Esophagus (tissue), 2 donors: ENCODE measurements around the gene CATSPERZ. TPM values are rescaled to one million over a fixed set of nuclear protein-coding genes. Genes with fewer than 3 reads are reported as not detected.
A peak's percentile ranks its signal among the peaks of the same experiment; 100 is the strongest.
"Not testable (repeated sequence)": the region's sequence is repeated elsewhere in the genome, so short reads cannot be mapped to it uniquely, and the experiment has no call there.

Source experiments
- H3K27ac ChIP-seq, 2 donors: one replicate each; pipeline ENCODE4 v1.5.1; 2013; ENCODE audit warnings: low read depth in 2 of 2, mild to moderate bottlenecking in 2 of 2, inconsistent platforms in 1 of 2, low read length in 1 of 2, moderate library complexity in 1 of 2
- H3K27me3 ChIP-seq, 2 donors: one replicate each; pipeline ENCODE4 v1.6.1; 2013; ENCODE audit warnings: low read length in 2 of 2, control low read depth in 1 of 2, mild to moderate bottlenecking in 1 of 2; ENCODE audit not compliant: insufficient read depth in 2 of 2, control insufficient read depth in 1 of 2
- H3K36me3 ChIP-seq, 2 donors: one replicate each; pipeline ENCODE4 v1.6.1; 2013; ENCODE audit warnings: low read length in 1 of 2; ENCODE audit not compliant: control insufficient read depth in 2 of 2, insufficient read depth in 2 of 2
- H3K4me1 ChIP-seq, 2 donors: one replicate each; pipeline ENCODE4 v1.6.1; 2013; ENCODE audit warnings: low read length in 1 of 2; ENCODE audit not compliant: control insufficient read depth in 2 of 2, insufficient read depth in 2 of 2
- H3K4me3 ChIP-seq, 2 donors: one replicate each; pipeline ENCODE4 v1.5.1; 2013; ENCODE audit warnings: low read length in 2 of 2, mild to moderate bottlenecking in 2 of 2, low read depth in 1 of 2, moderate library complexity in 1 of 2
- H3K9me3 ChIP-seq, 2 donors: one replicate each; pipeline ENCODE4 v1.6.1; 2013; ENCODE audit warnings: mild to moderate bottlenecking in 2 of 2, low read depth in 1 of 2, low read length in 1 of 2, moderate library complexity in 1 of 2; ENCODE audit not compliant: control insufficient read depth in 2 of 2, insufficient read depth in 1 of 2
- WGBS, 2 donors: extraction: QIAGEN DNeasy Blood & Tissue Kit; methylation state at CpG; one replicate each; pipeline ENCODE4 v1.1.7; 2013; 5-methylcytosine and 5-hydroxymethylcytosine counted together
- polyA plus RNA-seq, 2 donors: library from polyadenylated mRNA; stranded (reverse); fragments of 200-250 nt; gene quantifications; one replicate each; pipeline ENCODE4 v1.2.3, GENCODE V29; 2013
- donor health status: healthy with polysubstance abuse.
- donor health status: Bipolar disorder and iron deficiency.

The CATSPERZ gene
- polyA plus RNA-seq, 2 donors, result 0.37 to 0.39 TPM

DNA sequence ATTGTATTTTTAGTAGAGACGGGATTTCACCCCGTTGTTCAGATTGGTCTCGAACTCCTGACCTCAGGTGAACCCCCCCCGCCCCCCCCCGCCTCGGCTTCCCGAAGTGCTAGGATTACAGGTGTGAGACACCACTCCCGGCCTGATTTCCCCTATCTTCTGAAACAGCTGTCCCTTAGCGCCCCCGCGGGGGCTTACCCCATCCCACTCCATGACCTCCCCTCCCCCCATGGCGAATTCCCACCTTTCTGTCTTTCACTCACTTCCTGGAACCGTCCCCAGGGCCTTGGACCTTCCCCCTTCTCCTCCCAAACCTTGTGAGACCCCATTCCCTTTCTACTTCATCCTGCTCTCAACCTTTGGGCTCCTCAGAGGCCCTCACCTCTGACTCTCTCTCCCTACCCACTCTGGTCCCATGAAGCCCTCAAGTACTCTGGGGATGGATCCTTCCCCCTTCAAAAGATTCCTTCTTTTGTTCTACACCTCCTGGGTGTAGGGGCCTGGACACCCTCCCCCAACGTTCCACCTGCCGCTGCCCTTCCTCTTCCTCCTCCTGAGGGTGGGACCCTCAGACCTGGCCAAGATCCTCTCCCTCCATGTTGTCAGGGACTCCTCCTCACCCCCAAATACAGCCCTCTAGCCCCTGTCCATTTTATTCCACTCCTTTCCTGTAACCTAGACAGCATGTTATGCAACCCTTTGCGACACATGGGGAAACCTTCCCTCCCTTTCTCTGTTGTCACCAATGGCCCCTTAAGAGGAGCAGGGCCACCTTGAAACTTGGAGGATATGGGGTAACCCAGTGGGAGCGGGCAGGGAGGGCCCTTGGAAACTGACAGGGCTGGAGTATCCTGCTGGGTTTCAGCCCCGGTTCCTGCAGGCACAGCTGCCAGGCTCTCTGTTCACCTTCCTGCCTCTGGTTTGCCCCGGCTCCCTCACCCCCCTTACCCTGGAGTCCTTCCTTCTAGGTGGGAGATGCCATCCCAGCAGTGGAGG is 18.9 kb downstream of the CATSPERZ start:
- peaks cover 0 to 27% of the 10 kb centered on the region in 2 donors for H3K4me1 ChIP-seq
- H3K27me3 ChIP-seq, result no peaks in the 10 kb centered on the region
- H3K9me3 ChIP-seq, result no peaks in the 10 kb centered on the region
- peak overlapping the region; percentile 84 to 99 for H3K27ac ChIP-seq
- H3K4me3 ChIP-seq, result peak overlapping the region; percentile 62 to 72
- H3K36me3 ChIP-seq, result peaks cover 0 to 30% of the 10 kb centered on the region in 2 donors
- WGBS, 2 donors, result 19 to 21% methylated on average over 19 of the region's 19 CpGs

DNA sequence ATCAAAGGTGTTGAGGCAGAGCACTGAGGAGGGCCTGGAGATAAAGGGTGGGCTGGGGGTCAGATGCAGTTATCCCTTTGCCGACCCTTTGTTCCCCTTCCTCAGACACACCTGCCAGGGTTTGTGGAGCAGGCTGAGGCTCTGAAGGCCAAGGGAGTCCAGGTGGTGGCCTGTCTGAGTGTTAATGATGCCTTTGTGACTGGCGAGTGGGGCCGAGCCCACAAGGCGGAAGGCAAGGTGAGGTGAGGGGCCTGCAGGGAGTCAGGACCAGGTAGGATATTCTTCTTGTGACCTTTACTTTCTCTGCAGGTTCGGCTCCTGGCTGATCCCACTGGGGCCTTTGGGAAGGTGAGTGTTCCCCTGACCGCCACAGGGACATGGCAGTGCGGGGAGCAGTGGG is 20.4 kb downstream of the CATSPERZ start:
- peaks cover 0 to 26% of the 10 kb centered on the region in 2 donors for H3K4me1 ChIP-seq

DNA sequence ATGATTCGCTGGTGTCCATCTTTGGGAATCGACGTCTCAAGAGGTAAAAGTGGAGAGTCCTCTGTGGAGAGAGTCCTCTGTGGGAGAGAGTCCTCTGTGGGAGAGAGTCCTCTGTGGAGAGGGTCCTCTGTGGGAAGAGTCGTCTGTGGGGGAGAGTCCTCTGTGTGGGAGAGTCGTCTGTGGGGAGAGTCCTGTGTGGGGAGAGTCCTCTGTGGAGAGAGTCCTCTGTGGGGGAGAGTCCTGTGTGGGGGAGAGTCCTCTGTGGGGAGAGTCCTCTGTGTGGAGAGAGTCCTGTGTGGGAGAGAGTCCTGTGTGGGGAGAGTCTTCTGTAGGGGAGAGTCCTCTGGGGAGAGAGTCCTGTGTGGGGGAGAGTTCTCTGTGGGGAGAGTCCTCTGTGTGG is 20.9 kb downstream of the CATSPERZ start:
- no peaks in the 10 kb centered on the region for H3K27me3 ChIP-seq
- peaks cover 0 to 26% of the 10 kb centered on the region in 2 donors for H3K4me1 ChIP-seq
- WGBS, 2 donors, result 59 to 63% methylated on average over 5 of the region's 5 CpGs
- no peaks in the 10 kb centered on the region for H3K9me3 ChIP-seq
- peak overlapping the region; percentile 88 to 93 for H3K27ac ChIP-seq
- peaks cover 0 to 18% of the 10 kb centered on the region in 2 donors for H3K36me3 ChIP-seq
- H3K4me3 ChIP-seq, result no peak overlapping the region

More for the DNA sequence above, 20.4 kb downstream of the CATSPERZ start:
- WGBS, 2 donors, result 87 to 91% methylated on average over 7 of the region's 7 CpGs
- no peak overlapping the region for H3K4me3 ChIP-seq
- peak overlapping the region; percentile 88 to 93 for H3K27ac ChIP-seq
- H3K27me3 ChIP-seq, result no peaks in the 10 kb centered on the region
- H3K36me3 ChIP-seq, result peaks cover 0 to 20% of the 10 kb centered on the region in 2 donors
- no peaks in the 10 kb centered on the region for H3K9me3 ChIP-seq

DNA sequence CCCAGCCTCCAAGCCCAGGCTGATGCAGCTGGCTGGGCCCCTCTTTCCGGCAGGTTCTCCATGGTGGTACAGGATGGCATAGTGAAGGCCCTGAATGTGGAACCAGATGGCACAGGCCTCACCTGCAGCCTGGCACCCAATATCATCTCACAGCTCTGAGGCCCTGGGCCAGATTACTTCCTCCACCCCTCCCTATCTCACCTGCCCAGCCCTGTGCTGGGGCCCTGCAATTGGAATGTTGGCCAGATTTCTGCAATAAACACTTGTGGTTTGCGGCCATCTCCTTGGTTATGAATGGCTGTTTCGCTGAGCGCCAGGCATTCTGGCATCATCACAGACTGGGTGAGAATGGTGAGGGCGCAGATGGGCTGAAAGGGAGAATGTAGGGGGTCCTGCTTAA is 21.4 kb downstream of the CATSPERZ start:
- Histone ChIP-seq H3K27ac (peak overlapping the region; percentile 88 to 93), H3K27me3 (no peaks in the 10 kb centered on the region)
- 47 to 52% methylated on average over 5 of the region's 5 CpGs for WGBS, 2 donors

DNA sequence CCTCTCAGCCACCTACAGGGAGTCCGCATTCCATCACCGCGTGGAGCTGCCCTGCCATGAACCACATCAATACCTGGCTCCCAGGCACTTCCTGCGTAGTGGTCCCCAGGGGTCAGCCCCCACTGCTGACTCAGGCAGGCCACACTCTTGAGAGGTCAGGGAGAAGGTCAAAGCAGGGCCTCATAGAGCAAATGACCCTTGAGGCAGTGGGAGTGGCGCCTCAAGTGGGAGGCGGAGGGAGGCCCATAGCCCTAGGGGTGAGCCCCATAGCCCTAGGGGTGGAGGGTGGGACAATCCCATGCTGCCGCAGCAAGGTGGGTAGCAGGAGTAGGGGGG is 22.7 kb downstream of the CATSPERZ start:
- WGBS, 2 donors, result 66 to 77% methylated on average over 7 of the region's 7 CpGs
- Histone ChIP-seq H3K4me3 (no peak overlapping the region), H3K27me3 (no peaks in the 10 kb centered on the region), H3K9me3 (no peaks in the 10 kb centered on the region), H3K36me3 (peaks cover 0 to 14% of the 10 kb centered on the region in 2 donors), H3K27ac (no peak overlapping the region), H3K4me1 (peaks cover 0 to 26% of the 10 kb centered on the region in 2 donors)

More for the DNA sequence above, 21.4 kb downstream of the CATSPERZ start:
- H3K9me3 ChIP-seq, result no peaks in the 10 kb centered on the region
- H3K4me1 ChIP-seq, result peaks cover 0 to 26% of the 10 kb centered on the region in 2 donors
- peaks cover 0 to 14% of the 10 kb centered on the region in 2 donors for H3K36me3 ChIP-seq
- H3K4me3 ChIP-seq, result no peak overlapping the region

DNA sequence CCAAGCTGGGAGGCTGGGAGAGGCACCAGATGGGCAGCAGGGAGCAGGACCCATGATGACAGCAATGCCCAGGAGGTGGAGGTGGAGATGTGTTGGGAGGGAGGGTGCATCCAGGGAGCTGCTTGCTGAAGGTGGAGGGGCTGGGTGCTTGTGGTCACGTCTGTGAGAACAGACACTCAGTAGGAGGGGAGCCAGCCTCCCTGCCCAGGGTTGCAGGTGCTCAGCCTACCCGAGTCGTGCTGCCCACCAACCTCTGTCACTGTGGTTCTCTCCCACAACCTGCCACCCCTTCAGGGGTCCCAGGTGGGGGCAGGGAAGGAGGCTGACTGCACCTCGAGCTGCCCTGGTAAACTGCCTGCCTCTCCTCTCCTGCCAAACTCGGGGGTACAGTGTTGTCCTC is 23.2 kb downstream of the CATSPERZ start:
- Histone ChIP-seq H3K9me3 (no peaks in the 10 kb centered on the region), H3K27ac (peak overlapping the region; percentile 79 to 92), H3K4me3 (no peak overlapping the region), H3K36me3 (peaks cover 0 to 14% of the 10 kb centered on the region in 2 donors), H3K27me3 (no peaks in the 10 kb centered on the region), H3K4me1 (peaks cover 0 to 26% of the 10 kb centered on the region in 2 donors)
- 49 to 57% methylated on average over 4 to 5 of the region's 5 CpGs for WGBS, 2 donors

DNA sequence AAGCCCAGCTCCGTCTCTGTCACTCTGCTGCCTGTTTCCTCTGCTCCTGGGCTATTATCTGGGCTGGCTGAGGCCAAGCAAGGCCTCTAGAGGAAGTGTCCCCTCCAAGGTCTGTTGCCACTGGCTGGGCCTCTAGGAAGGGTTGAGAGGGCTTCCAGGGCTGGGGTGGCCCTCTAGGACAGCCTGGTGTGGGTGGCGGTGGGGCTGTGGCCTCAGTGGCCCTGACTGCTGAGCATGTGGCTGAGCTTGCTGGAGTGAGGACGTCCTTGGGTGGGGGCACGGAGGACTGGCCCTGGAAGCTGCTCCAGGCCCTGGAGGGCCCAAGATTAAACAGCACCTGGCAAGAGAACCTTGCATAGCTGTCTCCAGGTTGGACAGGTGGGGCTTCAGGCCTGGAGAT is 23.8 kb downstream of the CATSPERZ start:
- peak overlapping the region; percentile 79 to 92 for H3K27ac ChIP-seq
- not testable (repeated sequence) for H3K9me3 ChIP-seq, H3K4me3 ChIP-seq, H3K27me3 ChIP-seq
- WGBS, 2 donors, result 74% methylated on average over 4 of the region's 4 CpGs
- H3K4me1 ChIP-seq, result peaks cover 0 to 23% of the 10 kb centered on the region in 2 donors
- H3K36me3 ChIP-seq, result peaks cover 0 to 14% of the 10 kb centered on the region in 2 donors

DNA sequence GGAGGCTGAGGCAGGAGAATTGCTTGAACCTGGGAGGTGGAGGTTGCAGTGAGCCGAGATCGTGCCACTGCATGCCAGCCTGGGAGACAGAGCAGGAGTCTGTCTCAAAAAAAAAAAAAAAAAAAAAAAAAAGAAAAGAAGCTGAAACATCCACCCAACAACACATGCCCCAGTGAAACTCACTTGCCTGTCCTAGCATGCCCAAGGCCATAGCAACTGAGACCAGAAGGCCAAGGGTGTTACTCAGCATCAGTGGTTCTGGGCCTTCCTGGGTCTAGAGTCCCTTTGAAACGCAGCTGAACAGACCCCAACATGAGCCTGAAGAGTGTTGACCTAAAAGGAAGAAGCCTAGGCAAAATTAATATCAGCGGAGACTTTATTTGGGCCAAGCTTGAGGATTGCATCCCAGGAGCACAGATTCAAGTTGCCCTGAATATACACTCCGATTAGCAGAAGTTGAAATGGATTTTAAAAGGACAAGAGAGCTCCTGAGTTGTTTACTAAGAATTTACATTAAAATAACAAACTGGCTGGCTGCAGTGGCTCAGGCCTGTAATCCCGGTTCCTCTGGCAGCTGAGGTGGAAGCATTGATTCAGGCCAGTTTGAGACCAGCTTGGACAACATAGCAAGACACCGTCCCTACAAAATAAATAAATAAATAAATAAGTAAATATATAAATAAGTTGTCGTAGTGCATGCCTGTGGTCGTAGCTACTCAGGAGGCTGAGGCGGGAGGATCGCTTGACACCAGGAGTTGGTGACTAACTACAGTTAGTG is 24.7 kb downstream of the CATSPERZ start:
- Histone ChIP-seq H3K27ac (peak overlapping the region; percentile 87 to 92), H3K4me1 (peaks cover 0 to 18% of the 10 kb centered on the region in 2 donors), H3K9me3 (no peaks in the 10 kb centered on the region), H3K36me3 (peaks cover 0 to 14% of the 10 kb centered on the region in 2 donors), H3K27me3 (no peaks in the 10 kb centered on the region), H3K4me3 (no peak overlapping the region)
- WGBS, 2 donors, result 61 to 69% methylated on average over 11 of the region's 11 CpGs

DNA sequence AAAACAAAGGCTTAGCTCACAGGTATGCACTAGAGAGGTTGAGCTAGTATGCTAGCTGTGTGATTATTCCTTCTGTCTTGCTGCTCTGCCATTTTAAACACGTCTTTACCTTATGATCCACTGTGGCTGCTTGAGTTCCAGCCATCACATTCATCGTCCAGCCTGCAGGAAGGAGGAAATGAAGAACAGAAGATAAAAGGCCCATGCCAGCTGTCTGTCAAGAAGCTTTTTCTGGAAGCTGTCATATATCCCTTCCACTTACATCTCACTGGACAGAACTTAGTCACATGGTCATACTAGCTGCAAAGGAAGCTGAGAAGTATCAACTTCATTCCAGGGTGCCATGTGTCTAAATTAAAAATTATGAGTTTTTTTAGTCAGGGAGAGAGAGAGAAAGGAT is 27.2 kb downstream of the CATSPERZ start:
- Histone ChIP-seq H3K27ac (no peak overlapping the region), H3K9me3 (no peaks in the 10 kb centered on the region)

More for the DNA sequence above, 27.2 kb downstream of the CATSPERZ start:
- Histone ChIP-seq H3K4me1 (peaks cover 0 to 24% of the 10 kb centered on the region in 2 donors), H3K27me3 (no peaks in the 10 kb centered on the region), H3K4me3 (no peak overlapping the region), H3K36me3 (peaks cover 0 to 9% of the 10 kb centered on the region in 2 donors)
- WGBS, 2 donors, result 83 to 89% methylated on average over 2 of the region's 2 CpGs
